CD4-positive, alpha-beta T cell treated with Interleukin-4 for 1 hour (primary cell): ENCODE measurements around the gene TMEM108.
"Not testable (repeated sequence)": the region's sequence is repeated elsewhere in the genome, so short reads cannot be mapped to it uniquely, and the experiment has no call there.

Source experiments
- DNase-seq, 2 donors: peaks; one replicate each; pipeline ENCODE4 v3.0.0-alpha.2; 2020 to 2022

Gene TMEM108

DNA sequence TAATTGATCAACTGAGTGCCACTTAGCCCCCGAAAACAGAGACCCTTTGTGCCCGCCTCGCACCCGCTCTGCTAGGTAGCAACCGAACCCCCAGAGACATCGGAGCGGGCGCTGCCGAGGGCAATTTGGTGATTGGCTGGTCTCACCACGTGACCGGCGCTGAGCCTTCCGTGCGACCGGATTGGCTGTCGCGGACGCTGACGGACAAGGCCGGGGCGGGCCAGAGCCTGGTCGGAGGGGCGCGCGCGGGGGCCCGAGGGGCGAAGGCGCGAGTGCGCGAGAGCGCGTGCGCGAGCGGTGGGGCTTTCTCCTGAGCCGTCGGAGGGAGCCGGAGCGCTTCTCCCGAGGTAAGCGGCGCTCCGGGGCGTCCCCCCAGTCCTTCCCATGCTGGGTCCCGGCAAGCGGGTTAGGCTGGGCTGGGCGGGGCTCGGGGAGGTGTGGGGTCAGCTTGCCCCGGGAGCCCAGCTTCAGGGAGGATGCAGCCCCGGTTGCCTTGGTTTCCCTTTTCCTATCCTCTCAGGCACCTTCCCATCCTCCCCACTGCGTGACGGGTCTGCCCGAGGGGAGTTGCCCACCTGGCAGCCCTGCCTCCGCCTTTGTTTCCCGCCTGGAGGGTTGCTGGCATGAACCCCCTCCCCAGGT, at the start of gene TMEM108:
TSS of gene TMEM108 (plus strand) at position 303 of the 642 bp plus-strand sequence.
- no peak for DNase-seq

- DNase-seq: no peak
Observed at GRCh38 chr3:132995971-132996370, 42.2 kb upstream of the TMEM108 start.

- no peak for DNase-seq
Observed at GRCh38 chr3:132997404-132998185, 40.6 kb upstream of the TMEM108 start.

- not testable (repeated sequence) for DNase-seq
Observed at GRCh38 chr3:133005032-133005431, 33.2 kb upstream of the TMEM108 start.

DNA sequence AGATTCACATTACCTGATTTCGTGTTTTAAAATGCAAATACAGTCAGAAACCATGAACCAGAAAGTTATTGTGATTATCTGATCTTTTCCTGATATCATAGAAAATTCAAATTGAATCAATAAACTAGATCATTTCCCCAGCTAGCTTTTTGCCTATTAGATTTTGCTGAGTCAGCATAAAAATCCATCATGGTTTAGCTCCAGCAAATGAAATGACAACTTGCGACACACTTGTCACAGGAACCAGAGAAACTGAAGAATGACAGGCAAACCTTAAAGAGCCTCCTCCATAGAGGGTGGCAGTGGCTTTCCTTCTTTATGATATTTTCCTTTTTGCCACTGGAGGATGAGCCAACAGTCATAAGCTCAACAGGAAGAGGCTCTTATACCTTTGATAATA, 30.6 kb upstream of the TMEM108 start:
- no peak for DNase-seq

GRCh38 chr3:133014325-133014724, 23.9 kb upstream of the TMEM108 start:
- DNase-seq: no peak

- DNase-seq: not testable (repeated sequence)
Observed at GRCh38 chr3:133015573-133015972, 22.6 kb upstream of the TMEM108 start.

- DNase-seq: no peak
Observed at GRCh38 chr3:133016838-133017309, 21.3 kb upstream of the TMEM108 start.

DNA sequence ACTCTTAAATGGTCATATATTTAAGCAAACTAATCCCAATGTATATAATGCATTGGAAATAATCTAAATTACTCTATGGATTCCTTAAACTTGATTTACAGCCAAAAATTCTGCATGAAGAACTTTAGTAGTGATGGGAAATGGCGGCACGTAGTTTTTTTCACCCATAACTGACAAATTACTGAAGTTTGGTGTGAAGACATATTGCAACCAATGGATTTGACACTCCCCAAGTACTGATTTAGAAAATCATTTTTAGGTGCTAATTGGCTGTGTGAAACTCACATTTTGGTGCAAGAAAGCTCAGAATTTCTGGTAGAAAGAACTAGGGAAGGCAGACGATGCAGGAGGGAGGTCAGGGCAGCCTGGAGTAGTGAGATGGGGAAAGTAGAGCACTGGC, 19.3 kb upstream of the TMEM108 start:
- no peak for DNase-seq

GRCh38 chr3:133021206-133021605, 17.0 kb upstream of the TMEM108 start:
- no peak for DNase-seq

DNA sequence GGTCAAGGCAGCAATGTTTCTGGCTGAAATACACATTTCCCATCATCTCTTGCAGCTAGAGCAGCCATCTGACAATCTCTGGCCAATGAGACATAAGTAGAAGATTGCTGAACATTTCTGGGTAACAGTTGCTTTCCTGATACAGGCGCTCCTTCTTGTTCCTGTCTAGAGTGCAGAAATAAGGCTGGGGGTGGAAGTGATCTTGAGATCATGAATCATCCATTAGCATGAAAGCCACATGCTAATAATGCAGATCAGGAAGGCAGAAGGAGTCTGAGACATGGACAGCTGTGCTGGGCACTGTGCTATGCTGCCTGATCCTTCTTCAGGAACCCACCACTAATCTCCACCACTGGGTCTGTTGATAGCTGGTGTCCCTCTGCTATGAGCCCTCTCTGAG, 14.8 kb upstream of the TMEM108 start:
- DNase-seq: no peak

- no peak for DNase-seq
Observed at GRCh38 chr3:133025546-133025945, 12.6 kb upstream of the TMEM108 start.

GRCh38 chr3:133032301-133032700, 5.9 kb upstream of the TMEM108 start:
- DNase-seq: no peak

DNA sequence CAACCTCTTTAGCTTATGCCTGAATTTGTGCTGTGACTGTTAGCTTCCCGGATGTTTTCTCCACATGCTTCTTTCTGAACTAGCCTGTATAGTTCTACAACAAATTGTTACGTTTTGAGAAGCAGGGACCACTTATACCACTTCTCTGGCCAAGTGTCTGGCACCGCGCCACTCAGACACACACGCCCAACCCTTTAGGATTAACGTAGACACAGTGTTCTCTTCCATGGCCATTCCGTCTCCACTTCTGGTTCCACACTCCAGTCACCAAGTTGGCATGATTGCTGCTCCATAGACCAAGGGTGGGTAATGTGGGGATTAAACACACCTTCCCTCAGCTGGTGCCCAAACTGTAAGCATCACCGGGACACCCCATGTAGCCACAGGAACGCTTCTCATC, 755 bp upstream of the TMEM108 start:
- no peak for DNase-seq

- DNase-seq: no peak
Observed at GRCh38 chr3:133038731-133039375, 662 bp downstream of the TMEM108 start.

GRCh38 chr3:133040696-133041523, 2.7 kb downstream of the TMEM108 start:
- no peak for DNase-seq

- DNase-seq: no peak
Observed at GRCh38 chr3:133041524-133041829, 3.3 kb downstream of the TMEM108 start.

GRCh38 chr3:133042778-133043177, 4.6 kb downstream of the TMEM108 start:
- DNase-seq: no peak

DNA sequence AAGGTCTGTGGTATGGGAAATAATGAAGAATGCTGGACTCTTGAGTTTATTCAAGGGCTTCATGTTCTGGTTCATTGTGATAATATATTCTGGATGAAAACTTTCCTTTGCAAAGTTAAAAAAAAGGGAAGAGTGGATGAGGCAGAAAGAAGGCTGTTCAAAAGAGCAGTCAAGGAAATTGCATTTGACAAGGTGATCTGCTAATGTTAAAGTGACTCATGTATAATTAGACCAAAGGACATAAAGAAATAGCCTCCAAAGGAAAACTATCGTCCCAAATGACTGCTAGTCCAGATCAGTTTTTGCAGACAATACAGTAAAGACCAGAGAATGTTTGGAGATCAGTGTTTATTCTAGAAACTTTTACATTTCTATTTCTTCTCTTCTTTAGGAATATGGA, 9.8 kb downstream of the TMEM108 start:
- no peak for DNase-seq

- DNase-seq: no peak
Observed at GRCh38 chr3:133049491-133049890, 11.3 kb downstream of the TMEM108 start.

DNA sequence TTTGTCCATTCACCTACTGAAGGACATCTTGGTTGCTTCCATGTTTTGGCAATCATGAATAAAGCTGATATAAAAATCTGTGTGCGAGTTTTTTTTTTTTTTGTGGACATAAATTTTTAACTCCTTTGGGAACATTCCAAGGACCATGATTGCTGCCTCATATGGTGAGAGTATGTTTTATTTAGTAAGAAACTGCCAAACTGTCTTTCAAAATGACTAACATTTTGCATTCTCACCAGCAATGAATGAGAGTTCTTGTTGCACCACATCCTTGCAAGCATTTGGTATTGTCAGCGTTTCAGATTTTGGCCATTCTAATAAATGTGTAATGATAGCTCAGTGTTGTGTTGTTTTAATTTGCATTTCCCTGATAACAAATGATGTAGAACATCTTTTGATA, 12.7 kb downstream of the TMEM108 start:
- DNase-seq: no peak

DNA sequence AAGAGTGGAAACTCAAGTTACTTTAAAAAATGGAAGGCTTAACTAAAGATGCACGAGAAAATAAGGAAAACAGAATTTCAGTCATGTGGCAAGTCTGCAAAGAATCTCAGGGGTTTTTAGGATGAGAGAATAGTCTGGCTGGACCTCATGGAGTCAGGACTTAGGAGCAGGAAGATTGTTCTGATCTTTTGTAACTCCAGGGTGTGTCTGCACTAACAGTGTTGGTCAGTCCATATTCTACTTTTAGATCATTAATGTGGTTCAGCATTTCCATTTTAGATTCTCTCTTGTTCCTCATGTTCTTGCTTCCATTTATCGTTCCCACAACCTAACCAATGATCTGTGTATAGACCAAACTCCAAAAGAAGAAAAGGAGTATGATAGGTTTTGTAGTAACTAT, 15.3 kb downstream of the TMEM108 start:
- no peak for DNase-seq

DNA sequence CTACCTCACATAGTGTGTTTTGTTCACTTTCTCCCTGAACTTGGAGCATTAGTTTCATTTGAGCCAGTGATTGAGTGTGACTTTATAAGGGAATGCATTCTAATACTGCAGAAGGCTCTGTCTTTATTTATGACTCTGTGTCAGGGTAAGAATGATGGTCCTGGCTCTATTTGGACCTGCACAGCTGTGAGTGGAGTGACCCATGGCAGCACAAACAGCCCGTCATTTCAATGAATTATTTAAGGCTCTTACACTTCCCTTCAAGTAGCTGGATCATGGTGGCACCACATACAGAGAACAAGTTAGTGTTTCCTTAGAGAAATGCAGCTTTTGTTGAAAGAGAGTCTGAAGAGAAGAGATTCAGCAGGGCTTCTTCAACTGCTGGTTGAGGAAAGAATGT, 16.4 kb downstream of the TMEM108 start:
- DNase-seq: no peak
